DOHH2 (cell line): ENCODE measurements around the gene MED23.
"Not testable (repeated sequence)": the region's sequence is repeated elsewhere in the genome, so short reads cannot be mapped to it uniquely, and the experiment has no call there.

Experiments
- H3F3A ChIP-seq: fragments of 200-600 bp; sonication (generic), shearing (Covaris generic); 2 replicates; pipeline ENCODE4 v1.6.0; 2016; ENCODE audit warnings: antibody characterized with exemption, mild to moderate bottlenecking; ENCODE audit not compliant: control insufficient read depth, insufficient read depth
- H3K27ac ChIP-seq: fragments of 200-600 bp; sonication (generic); 2 replicates; pipeline ENCODE4 v1.5.1; 2014; ENCODE audit warnings: low read depth, mild to moderate bottlenecking, low read length, moderate library complexity
- H3K27me3 ChIP-seq: fragments of 200-600 bp; sonication (generic); 2 replicates; pipeline ENCODE4 v1.6.1; 2014; ENCODE audit warnings: mild to moderate bottlenecking, low read length, mixed read lengths; ENCODE audit not compliant: control insufficient read depth
- H3K36me3 ChIP-seq: fragments of 200-600 bp; sonication (generic); 2 replicates; pipeline ENCODE4 v1.6.1; 2014; ENCODE audit warnings: mild to moderate bottlenecking, low read length, moderate library complexity, mixed read lengths; ENCODE audit not compliant: control insufficient read depth
- H3K4me1 ChIP-seq: fragments of 200-600 bp; sonication (generic); 2 replicates; pipeline ENCODE4 v1.6.1; 2014; ENCODE audit warnings: mild to moderate bottlenecking, low read length, mixed read lengths; ENCODE audit not compliant: control insufficient read depth
- H3K4me2 ChIP-seq: fragments of 200-600 bp; sonication (generic); 2 replicates; pipeline ENCODE4 v1.6.0; 2014; ENCODE audit warnings: mild to moderate bottlenecking, low read length, moderate library complexity
- H3K4me3 ChIP-seq: fragments of 200-600 bp; sonication (generic); 2 replicates; pipeline ENCODE4 v1.5.1; 2014; ENCODE audit warnings: mild to moderate bottlenecking, low read length, mixed read lengths
- H3K79me2 ChIP-seq: fragments of 200-600 bp; sonication (generic); 2 replicates; pipeline ENCODE4 v1.6.1; 2014; ENCODE audit warnings: mild to moderate bottlenecking, low read length, mixed read lengths; ENCODE audit not compliant: control insufficient read depth
- H3K9me2 ChIP-seq: fragments of 200-600 bp; sonication (generic); replicated peaks from 2 replicates; pipeline ENCODE4 v1.6.1; 2014; ENCODE audit warnings: mild to moderate bottlenecking, low read length, mixed read lengths; ENCODE audit not compliant: control insufficient read depth
- H3K9me3 ChIP-seq: fragments of 200-600 bp; sonication (generic); 2 replicates; pipeline ENCODE4 v1.6.1; 2014; ENCODE audit warnings: antibody characterized with exemption, low read length, mixed read lengths; ENCODE audit not compliant: control insufficient read depth, insufficient read depth
- H4K20me1 ChIP-seq: fragments of 200-600 bp; sonication (generic); 2 replicates; pipeline ENCODE4 v1.6.0; 2014; ENCODE audit warnings: low read depth, mild to moderate bottlenecking, antibody characterized with exemption, low read length, moderate library complexity; ENCODE audit not compliant: control insufficient read depth, insufficient read depth
- EZH2phosphoT487 ChIP-seq: fragments of 200-600 bp; sonication (generic); IDR thresholded peaks from 2 replicates; pipeline ENCODE4 v1.6.1; 2017; ENCODE audit warnings: borderline replicate concordance, mild to moderate bottlenecking, antibody characterized with exemption, low read length, moderate library complexity, mixed read lengths
- TF ChIP-seq, protein P1 (sequence below): fragments of 200-600 bp; sonication (generic); IDR thresholded peaks from one replicate; pipeline ENCODE4 v1.5.1; 2014; ENCODE audit warnings: antibody characterized with exemption, mild to moderate bottlenecking, low read depth, low read length; ENCODE audit not compliant: poor library complexity, severe bottlenecking

The MED23 gene

GRCh38 chr6:131549811-131550210 is 78.2 kb downstream of the MED23 start:
- Histone ChIP-seq H3K27me3 (no peaks in the 10 kb centered on the region; the same call in 1 of the 2 replicates), H4K20me1 (no peaks in the 10 kb centered on the region), H3K4me2 (no peak overlapping the region), H3K79me2 (no peaks in the 10 kb centered on the region), H3K9me3 (no peaks in the 10 kb centered on the region), H3K9me2 (no peaks in the 10 kb centered on the region), H3K4me1 (no peaks in the 10 kb centered on the region), H3K27ac (no peak overlapping the region), H3F3A (no peaks in the 10 kb centered on the region), H3K4me3 (no peak overlapping the region), H3K36me3 (no peaks in the 10 kb centered on the region)
- TF ChIP-seq, protein P1, sequence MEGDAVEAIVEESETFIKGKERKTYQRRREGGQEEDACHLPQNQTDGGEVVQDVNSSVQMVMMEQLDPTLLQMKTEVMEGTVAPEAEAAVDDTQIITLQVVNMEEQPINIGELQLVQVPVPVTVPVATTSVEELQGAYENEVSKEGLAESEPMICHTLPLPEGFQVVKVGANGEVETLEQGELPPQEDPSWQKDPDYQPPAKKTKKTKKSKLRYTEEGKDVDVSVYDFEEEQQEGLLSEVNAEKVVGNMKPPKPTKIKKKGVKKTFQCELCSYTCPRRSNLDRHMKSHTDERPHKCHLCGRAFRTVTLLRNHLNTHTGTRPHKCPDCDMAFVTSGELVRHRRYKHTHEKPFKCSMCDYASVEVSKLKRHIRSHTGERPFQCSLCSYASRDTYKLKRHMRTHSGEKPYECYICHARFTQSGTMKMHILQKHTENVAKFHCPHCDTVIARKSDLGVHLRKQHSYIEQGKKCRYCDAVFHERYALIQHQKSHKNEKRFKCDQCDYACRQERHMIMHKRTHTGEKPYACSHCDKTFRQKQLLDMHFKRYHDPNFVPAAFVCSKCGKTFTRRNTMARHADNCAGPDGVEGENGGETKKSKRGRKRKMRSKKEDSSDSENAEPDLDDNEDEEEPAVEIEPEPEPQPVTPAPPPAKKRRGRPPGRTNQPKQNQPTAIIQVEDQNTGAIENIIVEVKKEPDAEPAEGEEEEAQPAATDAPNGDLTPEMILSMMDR, result no peak
- no peak for TF ChIP-seq EZH2phosphoT487

- no peaks in the 10 kb centered on the region for H3K9me3 ChIP-seq
- TF ChIP-seq, protein P1, result no peak
- H3K27ac ChIP-seq, result no peak overlapping the region
- H4K20me1 ChIP-seq, result no peaks in the 10 kb centered on the region
- H3K27me3 ChIP-seq, result no peaks in the 10 kb centered on the region; the same call in 1 of the 2 replicates
- no peak overlapping the region for H3K4me2 ChIP-seq
- H3K9me2 ChIP-seq, result no peaks in the 10 kb centered on the region
- no peaks in the 10 kb centered on the region for H3K36me3 ChIP-seq
- H3K4me1 ChIP-seq, result no peaks in the 10 kb centered on the region
- H3K79me2 ChIP-seq, result no peaks in the 10 kb centered on the region
- H3K4me3 ChIP-seq, result no peak overlapping the region
- H3F3A ChIP-seq, result no peaks in the 10 kb centered on the region
Measured at GRCh38 chr6:131548441-131548840, 79.6 kb downstream of the MED23 start.

GRCh38 chr6:131547488-131547887 is 80.6 kb downstream of the MED23 start:
- Histone ChIP-seq H3K9me2 (no peaks in the 10 kb centered on the region), H3K4me1 (no peaks in the 10 kb centered on the region), H3K79me2 (no peaks in the 10 kb centered on the region), H3K27me3 (no peaks in the 10 kb centered on the region; the same call in 1 of the 2 replicates), H3F3A (no peaks in the 10 kb centered on the region), H4K20me1 (no peaks in the 10 kb centered on the region), H3K4me2 (no peak overlapping the region), H3K36me3 (no peaks in the 10 kb centered on the region), H3K9me3 (no peaks in the 10 kb centered on the region), H3K27ac (no peak overlapping the region), H3K4me3 (no peak overlapping the region)
- TF ChIP-seq EZH2phosphoT487, result no peak
- TF ChIP-seq, protein P1, result no peak

- no peaks in the 10 kb centered on the region for H4K20me1 ChIP-seq
- H3K4me1 ChIP-seq, result no peaks in the 10 kb centered on the region
- no peaks in the 10 kb centered on the region for H3K27me3 ChIP-seq
- no peaks in the 10 kb centered on the region for H3K9me2 ChIP-seq
- H3K4me2 ChIP-seq, result no peak overlapping the region
- no peaks in the 10 kb centered on the region for H3K36me3 ChIP-seq
- H3K4me3 ChIP-seq, result no peak overlapping the region
- no peaks in the 10 kb centered on the region for H3K79me2 ChIP-seq
- no peaks in the 10 kb centered on the region for H3F3A ChIP-seq
- no peaks in the 10 kb centered on the region for H3K9me3 ChIP-seq
- H3K27ac ChIP-seq, result no peak overlapping the region
- TF ChIP-seq, protein P1, result no peak
- no peak for TF ChIP-seq EZH2phosphoT487
Measured at GRCh38 chr6:131545317-131545716, 82.7 kb downstream of the MED23 start.

- not testable (repeated sequence) for H3K36me3 ChIP-seq, H3K27me3 ChIP-seq
Measured at GRCh38 chr6:131538615-131539014, 89.4 kb downstream of the MED23 start.

More at GRCh38 chr6:131538615-131539014, 89.4 kb downstream of the MED23 start:
- H3K4me1 ChIP-seq, H4K20me1 ChIP-seq, H3F3A ChIP-seq, H3K27ac ChIP-seq, H3K9me3 ChIP-seq, H3K4me2 ChIP-seq, H3K79me2 ChIP-seq, H3K4me3 ChIP-seq, H3K9me2 ChIP-seq: not testable (repeated sequence)
